Measurements from ENCODE around the gene PAN3. TPM values are rescaled to one million over a fixed set of nuclear protein-coding genes. Genes with fewer than 3 reads are reported as not detected.
A peak's percentile ranks its signal among the peaks of the same experiment; 100 is the strongest.

Gene PAN3
- total RNA-seq, 1 experiment from 2014 or later: 48.5 TPM

DNA sequence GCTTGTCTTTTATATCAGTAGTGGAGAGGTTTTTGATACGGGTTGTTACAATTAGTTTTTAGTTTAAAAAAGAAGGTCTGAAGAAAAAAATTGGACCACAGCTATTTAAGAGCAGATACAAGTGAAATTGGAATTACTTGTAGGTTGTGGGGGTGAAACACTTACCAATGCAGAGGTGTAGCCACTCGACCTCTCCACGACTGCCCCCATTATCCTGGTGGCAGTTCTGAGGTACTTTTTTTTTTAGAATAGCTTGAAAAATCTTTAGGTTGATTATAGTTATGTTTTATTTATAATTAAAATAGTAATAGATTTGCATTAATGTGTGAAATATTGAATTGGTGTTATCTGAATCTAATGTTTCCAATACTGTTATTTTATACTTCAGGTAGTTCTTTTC, 60.7 kb downstream of the PAN3 start:
- Histone ChIP-seq H3T11ph (ENCODE audit: low read length) (no peak overlapping the region), H2AK5ac (ENCODE audit: insufficient read length, low read length) (no peak overlapping the region), H3K23ac (ENCODE audit: insufficient read length, low read depth, low read length) (no peak overlapping the region), H2BK15ac (ENCODE audit: low read depth, low read length) (no peak overlapping the region), H2BK12ac (ENCODE audit: insufficient read length, low read depth, low read length) (no peak overlapping the region), H3K79me2 (ENCODE audit: insufficient read depth, low read length) (no peaks in the 10 kb centered on the region; the same call in 1 of the 2 replicates), H3K9me3 (ENCODE audit: control insufficient read depth, low read depth, low read length) (no peaks in the 10 kb centered on the region), H2BK5ac (ENCODE audit: insufficient read length, low read length) (no peak overlapping the region), H3K23me2 (ENCODE audit: insufficient read length, low read depth, low read length, poor library complexity, severe bottlenecking) (no peaks in the 10 kb centered on the region), H3K4ac (ENCODE audit: low read depth, low read length) (no peak overlapping the region), H3K4me2 (ENCODE audit: insufficient read depth, insufficient read length, low read length) (no peak overlapping the region), H3K56ac (ENCODE audit: insufficient read length, low read depth, low read length) (no peak overlapping the region), H3K9ac (ENCODE audit: extremely low read depth, insufficient read length, low read length) (no peak overlapping the region), H3K27ac (ENCODE audit: insufficient read length, low read depth, low read length) (no peak overlapping the region), H2BK20ac (ENCODE audit: low read depth, low read length, poor library complexity, severe bottlenecking) (no peak overlapping the region), H3K27me3 (ENCODE audit: insufficient read depth, low read length) (no peaks in the 10 kb centered on the region), H2BK120ac (ENCODE audit: low read depth, low read length, poor library complexity, severe bottlenecking) (no peak overlapping the region), H4K5ac (ENCODE audit: insufficient read length, low read depth, low read length) (no peak overlapping the region), H4K8ac (replicated peaks; ENCODE audit: insufficient read length, low read depth, low read length) (no peak overlapping the region), H4K91ac (ENCODE audit: insufficient read length, low read depth, low read length) (no peak overlapping the region), H3K79me1 (ENCODE audit: insufficient read depth, low read depth, low read length, poor library complexity, severe bottlenecking) (no peaks in the 10 kb centered on the region), H4K20me1 (ENCODE audit: control insufficient read depth, insufficient read depth, insufficient read length) (no peaks in the 10 kb centered on the region), H2AFZ (ENCODE audit: low read length) (no peak overlapping the region), H3K14ac (ENCODE audit: insufficient read depth, low read length) (no peak overlapping the region), H3K18ac (ENCODE audit: insufficient read length, low read depth, low read length) (no peak overlapping the region), H3K4me1 (ENCODE audit: insufficient read depth, low read length) (no peaks in the 10 kb centered on the region)
- TF ChIP-seq, protein P1, sequence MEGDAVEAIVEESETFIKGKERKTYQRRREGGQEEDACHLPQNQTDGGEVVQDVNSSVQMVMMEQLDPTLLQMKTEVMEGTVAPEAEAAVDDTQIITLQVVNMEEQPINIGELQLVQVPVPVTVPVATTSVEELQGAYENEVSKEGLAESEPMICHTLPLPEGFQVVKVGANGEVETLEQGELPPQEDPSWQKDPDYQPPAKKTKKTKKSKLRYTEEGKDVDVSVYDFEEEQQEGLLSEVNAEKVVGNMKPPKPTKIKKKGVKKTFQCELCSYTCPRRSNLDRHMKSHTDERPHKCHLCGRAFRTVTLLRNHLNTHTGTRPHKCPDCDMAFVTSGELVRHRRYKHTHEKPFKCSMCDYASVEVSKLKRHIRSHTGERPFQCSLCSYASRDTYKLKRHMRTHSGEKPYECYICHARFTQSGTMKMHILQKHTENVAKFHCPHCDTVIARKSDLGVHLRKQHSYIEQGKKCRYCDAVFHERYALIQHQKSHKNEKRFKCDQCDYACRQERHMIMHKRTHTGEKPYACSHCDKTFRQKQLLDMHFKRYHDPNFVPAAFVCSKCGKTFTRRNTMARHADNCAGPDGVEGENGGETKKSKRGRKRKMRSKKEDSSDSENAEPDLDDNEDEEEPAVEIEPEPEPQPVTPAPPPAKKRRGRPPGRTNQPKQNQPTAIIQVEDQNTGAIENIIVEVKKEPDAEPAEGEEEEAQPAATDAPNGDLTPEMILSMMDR (conservative IDR thresholded peaks at IDR 0.05): peak; percentile 46
- H3K27me3 Mint-ChIP-seq (ENCODE audit: low read depth): no peaks in the 10 kb centered on the region
- peaks cover 4 to 42% (median 36%) of the 10 kb centered on the region in 3 experiments; a peak in 6 of 7 replicates for H3K36me3 Mint-ChIP-seq (ENCODE audit: insufficient read depth in 1 of 3, low read depth in 3 of 3)
- DNase-seq: no peak
- no peaks in the 10 kb centered on the region for H3K9me3 Mint-ChIP-seq
- H3K4me3 Mint-ChIP-seq: no peak overlapping the region
- H3K4me1 Mint-ChIP-seq: no peaks in the 10 kb centered on the region
- 100% methylated on average over 1 of the region's 3 CpGs for WGBS (ENCODE audit: extremely low coverage, insufficient read length, low lambda C conversion rate)
- H3K27ac Mint-ChIP-seq: no peak overlapping the region
